ENCODE data around the gene SECISBP2.
A peak's percentile ranks its signal among the peaks of the same experiment; 100 is the strongest.

Gene SECISBP2

DNA sequence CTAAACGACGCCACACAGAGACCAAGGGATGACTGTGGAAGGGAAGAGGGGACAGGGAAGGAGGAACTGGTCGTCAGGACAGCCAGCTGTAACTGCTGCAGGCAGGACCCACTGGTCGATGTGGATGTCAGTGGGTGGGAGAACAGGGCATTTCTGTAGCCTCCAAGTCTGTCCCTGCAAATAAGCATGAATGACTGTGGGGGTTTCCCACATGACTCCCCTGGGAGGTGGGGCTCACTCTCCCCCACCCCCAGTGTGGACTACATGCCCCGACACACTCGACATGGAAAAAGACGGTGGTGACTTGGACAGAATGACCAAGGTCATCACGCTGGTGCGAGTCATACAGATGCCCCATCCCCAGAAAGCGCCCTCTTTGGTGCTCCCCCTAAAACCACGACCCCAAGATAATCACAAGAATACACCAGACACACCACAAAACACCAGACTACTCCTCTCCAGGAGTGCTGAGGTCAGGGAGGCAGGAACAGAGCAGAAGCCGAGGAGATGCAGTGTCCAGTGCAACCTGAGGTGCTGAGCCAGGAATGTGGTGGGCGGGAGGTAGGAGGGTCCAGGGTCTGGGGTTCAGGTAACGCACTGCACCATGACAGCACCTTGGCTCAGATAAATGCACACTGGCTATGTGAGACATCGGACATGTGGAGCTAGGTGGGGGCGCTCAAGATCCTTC is 64.9 kb downstream of the SECISBP2 start:
- no peak for DNase-seq (ENCODE audit: low read depth)

DNA sequence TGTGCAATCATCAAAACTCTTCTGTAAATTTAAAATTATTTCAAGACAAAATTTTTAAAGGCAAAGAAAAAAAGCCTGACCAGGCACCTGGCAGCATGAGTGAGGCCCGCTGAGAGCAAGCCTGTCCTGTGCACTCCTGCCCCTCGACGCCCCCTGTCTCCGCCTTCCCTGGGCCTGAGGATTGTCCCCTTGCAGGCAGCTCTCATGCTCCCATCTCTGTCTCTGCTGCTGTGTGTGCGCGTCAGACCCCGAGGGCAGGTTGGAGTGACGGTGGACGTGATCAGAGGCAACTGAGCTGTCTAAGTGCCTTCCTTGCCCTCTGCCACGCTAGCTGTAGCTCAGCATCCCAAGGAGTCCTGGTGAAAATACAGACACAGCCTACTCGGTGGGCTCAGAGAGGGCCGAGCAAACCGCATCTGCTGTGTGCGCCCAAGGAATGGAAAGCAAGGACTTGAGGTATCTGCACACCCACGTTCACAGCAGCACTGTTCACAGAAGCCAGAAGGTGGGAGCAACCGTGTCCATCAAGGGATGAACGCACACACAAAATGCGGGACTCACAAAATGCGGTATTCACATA is 65.5 kb downstream of the SECISBP2 start:
- DNase-seq (ENCODE audit: low read depth) = no peak

DNA sequence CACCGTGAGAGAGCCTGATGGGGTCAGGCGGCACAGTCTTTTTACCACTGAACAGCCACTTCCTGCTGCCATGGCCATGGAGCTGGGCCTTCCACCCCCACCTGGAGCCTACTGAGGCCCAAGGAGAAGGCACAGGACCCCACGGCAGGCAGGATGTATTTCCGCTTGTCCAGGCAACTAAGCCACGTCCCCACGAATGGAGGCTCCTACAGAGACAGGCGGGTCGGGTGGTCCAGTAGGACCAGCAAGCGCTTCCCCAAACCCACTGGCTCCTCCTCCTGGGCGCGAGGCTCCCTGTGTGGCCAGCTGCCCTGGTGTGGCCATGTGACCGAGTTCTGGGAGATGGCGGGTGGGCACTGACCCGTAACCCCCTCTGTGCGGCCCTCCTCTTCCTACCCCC is 66.5 kb downstream of the SECISBP2 start:
- DNase-seq (ENCODE audit: low read depth) = no peak

DNA sequence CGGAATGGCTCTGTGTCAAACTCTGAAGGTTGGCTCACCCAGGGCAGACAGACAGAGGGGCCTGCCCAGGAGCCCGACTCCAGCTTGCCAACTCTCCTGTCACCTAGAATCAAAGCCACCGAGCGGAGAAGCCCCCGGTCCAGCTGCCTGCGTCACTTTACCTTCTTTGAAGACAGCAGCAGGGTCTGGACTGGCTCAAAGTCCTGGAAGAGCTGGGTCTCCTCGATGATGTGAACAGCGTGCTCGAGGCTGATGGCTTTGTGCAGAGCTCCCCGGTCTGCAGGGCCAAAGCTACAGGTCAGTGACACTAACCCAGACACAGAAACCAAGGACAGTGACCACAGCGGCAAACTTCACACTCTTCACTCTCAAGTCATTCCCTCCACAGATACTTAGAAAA is 67.9 kb downstream of the SECISBP2 start:
- DNase-seq (ENCODE audit: low read depth) = no peak

DNA sequence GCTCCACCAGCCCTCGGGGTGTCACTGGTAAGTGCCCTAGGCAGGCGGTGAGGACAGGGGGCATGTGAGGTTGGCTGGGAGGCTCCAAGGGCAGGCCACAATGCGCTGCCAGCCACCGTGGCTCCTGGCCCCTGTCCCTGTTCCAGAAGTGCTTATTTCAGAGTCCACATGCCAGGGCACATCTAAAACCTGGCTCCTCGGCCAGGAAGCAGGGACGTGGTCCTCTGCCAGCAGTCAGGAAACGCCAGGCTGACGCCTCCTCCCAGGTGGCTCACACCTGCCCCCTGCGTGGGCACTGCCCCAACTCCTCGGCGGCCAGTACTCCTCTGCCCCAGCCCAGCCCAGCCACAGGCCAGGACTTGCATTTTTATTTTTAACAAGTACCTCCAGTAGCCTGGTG is 68.5 kb downstream of the SECISBP2 start:
- no peak for DNase-seq (ENCODE audit: low read depth)

DNA sequence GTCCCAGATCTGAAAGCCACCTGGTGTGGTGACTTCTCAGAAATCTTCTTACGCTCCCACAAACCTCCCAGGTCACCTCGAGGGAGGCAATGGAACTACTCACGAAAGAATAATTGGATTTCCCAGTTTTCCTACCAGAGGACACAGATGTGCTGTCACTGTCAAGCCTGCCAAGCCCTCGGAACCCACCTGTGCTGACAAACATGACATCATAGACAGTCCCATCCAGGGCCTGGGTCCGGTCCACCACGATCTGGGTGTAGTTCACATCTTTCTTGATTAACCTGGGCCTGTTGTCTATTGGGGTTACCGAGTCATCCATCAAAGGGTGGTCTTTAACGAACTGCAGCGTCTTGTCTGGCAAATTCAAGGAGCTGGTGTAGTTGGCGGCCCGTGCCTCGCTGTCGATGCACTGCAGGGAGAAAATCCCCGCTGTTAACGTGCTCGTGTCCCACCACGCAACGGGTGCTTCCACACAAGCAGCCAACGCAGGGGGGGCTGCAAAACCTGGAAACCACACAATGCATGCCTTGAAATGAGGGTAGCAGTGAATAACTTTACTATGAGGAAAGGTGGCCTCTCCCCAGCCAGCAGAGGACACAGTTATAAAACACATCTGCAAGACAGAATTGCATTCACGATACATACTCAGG is 69.0 kb downstream of the SECISBP2 start:
- no peak for DNase-seq (ENCODE audit: low read depth)

DNA sequence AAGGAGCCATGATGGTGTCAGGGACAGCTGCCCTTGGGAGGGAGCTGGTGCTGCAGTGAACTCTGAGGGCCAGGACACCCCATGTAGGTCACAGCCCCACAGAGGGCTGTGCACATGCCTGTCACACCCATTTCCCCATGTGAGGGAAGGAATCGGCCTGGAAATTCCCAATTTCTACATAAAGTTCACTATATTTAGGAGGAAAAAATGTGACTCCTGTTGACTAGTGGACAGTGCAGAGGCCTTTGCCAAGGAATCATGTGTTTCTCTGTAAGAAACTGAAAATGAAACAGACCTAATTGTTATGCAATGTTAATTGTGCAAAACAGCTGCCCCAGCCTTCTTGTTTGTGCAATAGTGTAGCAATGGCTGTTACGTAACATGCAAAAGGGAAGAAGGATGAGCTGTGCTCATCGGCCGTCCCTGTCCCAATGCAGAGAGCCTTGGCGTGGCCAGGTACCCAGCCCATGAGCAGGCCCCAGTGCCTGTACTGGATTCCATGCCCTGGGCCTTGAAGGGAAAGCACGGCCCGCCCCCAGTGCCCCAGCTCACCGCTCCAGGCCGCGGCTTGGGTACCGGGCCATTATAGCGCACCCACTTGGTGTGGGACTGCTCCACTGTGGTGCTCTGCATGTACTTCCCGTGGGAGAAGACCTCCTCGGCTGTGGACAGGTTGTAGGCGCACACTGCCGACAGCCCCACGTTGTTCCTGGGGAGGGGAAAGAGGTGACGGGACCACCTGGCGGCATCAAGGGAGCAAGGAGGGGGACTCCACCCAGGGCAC is 70.0 kb downstream of the SECISBP2 start:
- DNase-seq (ENCODE audit: low read depth) = peak; percentile 5

DNA sequence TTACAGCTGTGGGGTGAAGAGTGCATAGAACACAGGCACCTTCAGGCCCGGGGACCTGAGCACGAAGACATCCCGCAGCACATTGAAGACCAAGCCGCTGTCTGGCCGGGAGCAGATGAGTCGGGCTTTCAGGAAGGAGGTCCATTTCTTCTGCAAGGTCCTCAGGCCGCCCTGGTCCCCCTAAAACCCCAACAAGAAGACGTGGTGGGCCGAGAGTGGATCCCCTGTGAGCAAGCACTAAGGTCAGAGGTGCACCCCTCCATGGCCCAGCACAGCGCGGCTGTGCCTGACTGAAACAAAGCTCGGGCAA is 70.5 kb downstream of the SECISBP2 start:
- no peak for DNase-seq (ENCODE audit: low read depth)

DNA sequence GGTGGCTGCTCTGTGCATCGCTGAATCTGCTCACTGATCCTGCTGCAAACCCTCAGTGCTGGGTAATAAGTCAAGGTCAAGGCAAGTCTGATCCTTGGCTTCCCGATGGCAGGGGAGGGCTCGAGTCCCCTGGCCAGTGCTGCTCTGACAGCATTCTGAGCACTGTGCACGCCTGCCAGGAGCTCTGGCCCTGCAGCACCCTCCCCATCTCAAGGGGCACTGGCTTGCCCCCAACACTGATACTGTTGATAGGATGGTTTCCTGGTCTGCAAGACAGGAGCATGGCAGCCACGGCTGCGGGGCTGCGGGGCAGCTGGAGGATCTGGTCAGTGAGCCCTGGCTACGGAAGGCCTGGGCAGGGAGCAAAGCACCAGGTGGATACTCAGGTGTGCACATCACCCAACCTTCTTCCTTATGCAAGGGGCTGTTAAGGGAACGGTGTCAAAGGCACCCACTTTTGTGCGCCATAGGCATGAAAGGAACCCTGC is 71.8 kb downstream of the SECISBP2 start:
- DNase-seq (ENCODE audit: low read depth) = no peak

DNA sequence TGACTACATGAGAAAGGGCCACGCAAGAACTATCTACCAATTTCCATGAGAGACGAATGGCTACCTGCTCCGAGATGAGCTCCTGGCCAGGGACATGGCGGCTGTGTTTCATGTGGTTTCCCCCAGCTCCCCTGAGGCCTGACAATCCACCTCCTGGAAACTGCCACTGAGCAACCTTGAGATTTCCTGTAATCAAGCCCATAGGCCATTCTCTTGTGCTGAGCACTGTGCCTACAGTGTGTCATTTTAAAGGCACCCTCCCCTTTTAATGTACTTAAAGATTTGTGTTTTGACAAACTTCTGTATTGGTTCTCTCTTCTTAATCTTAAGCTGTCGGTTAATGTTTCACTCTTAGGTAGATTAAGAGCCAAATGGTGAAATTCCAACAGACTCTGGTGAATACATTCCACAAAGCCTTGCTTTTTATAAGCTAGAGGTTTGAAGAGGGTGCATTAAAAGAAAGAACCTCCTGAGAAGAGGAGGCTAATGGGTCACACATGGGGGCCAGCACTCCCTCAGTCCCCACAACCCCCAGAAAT is 72.3 kb downstream of the SECISBP2 start:
- no peak for DNase-seq (ENCODE audit: low read depth)

DNA sequence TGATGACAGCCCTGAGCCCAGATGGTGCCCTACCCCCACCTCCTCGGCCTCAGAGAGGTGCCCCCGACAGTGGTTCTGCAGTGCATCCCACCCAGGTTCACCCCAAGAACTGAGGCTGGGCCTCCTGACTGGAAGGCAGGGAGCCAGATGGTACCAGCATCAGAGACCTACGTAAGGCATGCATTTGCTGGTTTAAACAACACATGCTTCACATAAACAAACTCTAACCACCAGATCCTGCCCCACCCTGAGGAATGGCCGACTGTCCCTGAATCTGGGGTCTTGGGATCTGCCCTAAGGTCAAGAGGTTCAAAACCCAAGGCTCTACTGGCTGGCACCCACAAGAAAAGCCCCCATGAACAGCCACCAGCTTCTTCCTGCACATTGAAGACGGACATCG is 73.3 kb downstream of the SECISBP2 start:
- DNase-seq (ENCODE audit: low read depth) = no peak

DNA sequence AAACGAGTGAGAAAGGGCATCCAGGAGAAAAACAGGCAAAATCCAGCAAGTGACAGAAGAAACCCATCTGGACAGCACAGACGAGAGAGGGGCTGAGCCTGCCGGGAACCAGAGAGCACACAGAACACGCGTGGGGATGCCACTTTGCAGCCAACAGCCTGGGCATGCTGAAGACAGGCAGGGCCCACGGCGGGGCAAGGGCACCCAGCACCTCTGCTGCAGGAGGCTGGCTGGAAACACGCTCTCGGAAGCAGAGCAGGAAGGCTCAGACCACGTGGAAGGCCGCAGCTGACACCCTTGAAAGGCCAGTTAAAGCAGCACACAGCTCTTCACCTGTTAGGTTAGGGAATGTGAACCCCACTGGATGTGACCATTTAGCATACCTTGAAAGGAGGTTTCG is 76.1 kb downstream of the SECISBP2 start:
- DNase-seq (ENCODE audit: low read depth) = no peak

DNA sequence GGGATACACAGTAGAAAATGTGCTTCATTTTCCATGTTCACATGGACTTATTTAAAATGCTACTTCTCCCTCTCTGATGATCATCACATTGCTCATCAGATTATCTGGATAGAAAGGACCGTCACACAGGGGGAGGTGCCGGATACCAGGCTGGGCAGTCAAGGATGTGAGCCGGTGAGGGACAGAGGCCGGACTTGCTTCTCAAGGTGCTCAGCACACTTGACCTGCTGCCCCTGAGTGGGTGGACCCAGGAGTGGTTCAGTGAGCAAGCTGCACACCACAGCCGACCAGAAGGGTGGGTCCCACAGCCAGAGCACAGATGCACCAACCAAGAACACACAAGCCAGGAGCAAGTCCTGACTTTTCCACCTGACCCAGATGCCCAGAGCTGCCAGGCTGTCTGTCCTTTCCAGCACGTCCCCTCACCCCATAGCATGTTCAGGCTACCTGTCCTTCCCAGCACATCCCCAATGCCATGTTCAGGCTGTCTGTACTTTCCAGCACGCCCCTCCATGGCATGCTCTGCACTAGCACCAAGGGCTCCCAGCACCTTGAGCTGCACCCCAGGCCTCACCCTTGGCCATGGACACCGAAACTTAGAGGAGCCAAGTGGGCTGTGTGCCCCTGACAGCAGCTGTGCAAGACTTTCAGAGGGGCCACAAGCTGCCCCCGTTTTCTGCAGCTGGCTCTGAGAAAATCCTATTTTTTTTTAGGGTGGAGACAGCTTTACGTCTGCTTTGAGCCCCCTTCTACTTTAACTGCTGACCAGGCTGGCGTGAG is 77.8 kb downstream of the SECISBP2 start:
- no peak for DNase-seq (ENCODE audit: low read depth)

DNA sequence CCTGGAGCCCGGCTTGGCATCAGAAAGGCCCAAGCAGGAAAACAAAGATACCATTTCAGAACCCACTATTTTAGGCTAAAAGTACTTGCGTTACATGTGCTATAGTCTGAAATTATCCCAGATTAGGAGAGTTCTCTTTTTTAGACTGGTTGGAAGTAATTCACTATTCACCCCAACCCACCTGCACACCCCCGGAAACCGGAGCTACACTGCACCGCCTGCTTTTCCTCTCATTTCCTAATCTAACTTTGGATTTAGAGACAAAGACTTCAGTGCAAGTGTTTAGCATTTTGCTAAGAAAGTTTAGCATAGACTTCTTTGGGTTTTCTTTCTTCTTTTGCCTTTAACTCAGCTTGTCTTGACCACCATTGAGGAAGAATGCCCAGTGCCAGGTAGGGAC is 79.2 kb downstream of the SECISBP2 start:
- DNase-seq (ENCODE audit: low read depth) = no peak

DNA sequence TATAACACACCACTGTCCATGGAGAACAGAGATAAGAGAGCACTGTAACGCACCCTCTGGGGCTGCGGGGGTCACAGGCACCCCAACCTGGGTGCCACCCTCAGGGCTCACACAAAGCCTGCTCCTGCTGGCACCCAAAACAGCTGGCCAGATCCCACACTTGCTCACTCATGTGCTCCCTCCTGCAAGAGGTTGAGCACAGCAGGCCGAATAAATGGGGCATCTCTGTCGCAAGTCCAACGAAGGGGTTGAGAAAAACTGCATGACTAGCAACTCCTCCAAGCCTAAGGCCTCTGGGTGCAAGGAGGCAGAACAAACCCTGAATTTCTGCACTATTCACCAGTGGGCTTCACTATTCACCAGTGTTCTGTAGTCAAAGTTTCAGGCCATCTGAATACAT is 80.3 kb downstream of the SECISBP2 start:
- no peak for DNase-seq (ENCODE audit: low read depth)

DNA sequence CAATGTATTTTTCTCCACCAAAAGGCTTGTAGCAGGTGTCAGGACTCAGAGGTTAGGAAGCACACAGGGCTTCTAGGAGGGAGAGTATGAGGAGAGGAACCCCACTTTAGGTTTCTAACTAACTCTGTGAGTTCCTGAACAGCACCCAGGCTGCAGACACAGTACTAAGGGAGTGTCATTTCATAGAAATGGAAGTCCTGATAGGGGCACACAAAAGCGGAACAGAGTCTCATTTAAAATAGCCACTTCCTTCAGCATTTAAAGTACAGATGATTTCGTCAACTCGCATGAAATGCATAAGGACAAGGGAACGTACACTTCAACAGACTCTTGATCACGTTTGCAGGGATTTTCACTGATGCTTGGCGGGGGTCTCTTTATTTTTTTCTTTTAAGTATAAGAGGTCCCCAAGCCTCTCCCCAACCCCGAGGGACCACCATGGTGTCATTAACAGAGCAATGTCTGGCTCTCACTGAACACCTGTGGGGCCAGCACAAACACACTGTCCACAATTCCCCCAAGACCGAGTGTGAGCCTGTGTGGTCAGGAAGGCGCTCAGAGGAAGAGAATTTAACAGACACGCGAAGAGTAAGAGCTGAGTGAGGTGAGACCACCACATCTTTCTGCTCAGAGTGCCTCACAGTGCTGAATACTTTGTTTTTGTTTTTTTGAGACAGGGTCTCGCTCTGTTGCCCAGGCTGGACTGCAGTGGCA is 82.3 kb downstream of the SECISBP2 start:
- DNase-seq (ENCODE audit: low read depth) = no peak

DNA sequence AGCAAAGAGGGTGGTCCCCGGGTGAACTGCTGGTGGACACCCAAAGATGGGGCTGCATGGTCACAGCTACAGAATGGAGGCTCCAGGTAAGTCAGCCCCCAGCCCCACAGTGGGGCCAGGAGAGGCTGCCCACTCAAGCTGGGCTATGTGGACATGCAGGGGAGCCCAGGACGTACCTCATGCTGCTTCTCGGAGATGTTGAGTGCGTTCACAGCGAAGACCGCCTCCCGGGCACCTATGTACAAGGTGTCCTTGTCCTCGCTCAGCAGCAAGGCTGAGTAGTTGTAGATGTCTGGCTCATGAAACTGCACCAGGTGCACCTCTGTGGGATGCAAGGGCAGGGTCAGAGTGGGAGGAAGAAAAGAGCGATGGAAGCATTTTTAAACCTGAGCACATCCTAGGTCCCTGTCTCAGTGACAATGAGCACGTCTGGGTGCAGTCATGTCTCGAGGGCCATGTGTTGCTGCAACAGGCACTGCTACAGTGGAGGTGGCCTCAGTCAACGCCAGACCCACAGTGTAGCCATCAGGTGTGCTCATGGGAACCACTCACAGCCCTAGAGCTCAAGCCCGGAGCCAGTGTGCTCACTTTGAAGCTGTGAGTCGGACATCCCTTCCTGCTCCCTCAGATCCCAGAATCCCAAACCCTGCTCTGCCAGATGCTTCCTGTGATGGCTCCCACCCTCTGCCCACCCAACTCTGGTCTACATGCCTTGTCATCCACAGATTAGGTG is 84.6 kb downstream of the SECISBP2 start:
- no peak for DNase-seq (ENCODE audit: low read depth)

DNA sequence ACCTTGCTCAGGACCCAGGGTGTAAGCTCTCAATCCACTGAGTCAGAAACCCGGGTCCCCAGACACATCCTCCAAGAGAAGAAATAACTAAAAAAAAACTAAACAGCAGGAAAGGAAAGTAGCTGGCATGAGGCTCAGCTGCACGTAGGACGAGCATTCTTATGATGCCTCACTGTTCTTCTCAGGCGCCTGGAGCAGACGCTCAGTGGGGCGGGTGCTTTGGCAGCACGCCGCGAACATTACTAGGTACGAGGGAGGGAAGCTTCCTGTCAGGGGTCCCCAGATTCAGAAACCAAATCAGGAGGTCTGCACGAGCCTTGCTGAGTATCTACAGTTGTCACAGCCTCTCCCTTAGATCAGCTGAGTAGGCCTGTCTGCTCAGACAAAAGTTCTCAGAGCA is 85.8 kb downstream of the SECISBP2 start:
- no peak for DNase-seq (ENCODE audit: low read depth)

DNA sequence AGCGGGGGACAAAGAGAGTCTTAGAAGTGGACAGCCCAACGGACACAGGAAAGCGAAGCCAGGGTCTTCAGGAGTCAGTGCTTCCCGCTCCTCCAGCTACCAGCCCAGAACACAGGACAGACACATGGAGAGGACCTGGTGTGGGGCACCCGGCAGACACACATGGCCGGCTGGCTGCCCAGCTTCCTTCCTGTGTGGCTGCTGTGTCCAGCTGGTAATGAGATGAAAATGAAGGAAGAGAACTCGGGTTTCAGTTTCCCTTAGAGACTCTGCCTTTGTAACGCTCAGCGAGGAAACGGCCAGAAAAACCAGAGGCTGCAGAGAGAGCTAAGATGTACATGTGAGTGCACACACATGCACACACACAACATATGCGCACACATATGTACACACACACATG is 87.5 kb downstream of the SECISBP2 start:
- DNase-seq (ENCODE audit: low read depth) = no peak

DNA sequence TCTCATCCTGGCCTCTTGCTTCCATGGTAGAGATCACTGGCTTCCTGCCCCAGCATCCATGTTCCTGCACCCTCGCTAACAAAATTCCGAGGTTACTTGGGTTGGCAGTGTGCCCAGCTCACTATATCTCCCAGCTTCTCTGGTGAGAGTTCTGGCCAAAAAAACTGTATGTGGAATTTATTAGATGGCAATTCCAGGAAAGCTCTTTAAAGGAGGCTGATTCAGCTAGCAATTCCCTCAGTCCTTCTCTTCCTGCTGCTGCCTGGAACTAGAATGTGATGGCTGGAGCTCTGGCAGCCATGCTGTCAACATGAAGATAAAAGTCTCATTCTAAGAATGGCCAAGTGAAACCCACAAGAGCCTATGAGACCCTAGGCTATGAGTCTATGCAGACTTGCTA is 88.8 kb downstream of the SECISBP2 start:
- DNase-seq (ENCODE audit: low read depth) = no peak

Data from non-pigmented ciliary epithelial cell (primary cell).